Measurements from ENCODE around the gene ITPR1. TPM values are rescaled to one million over a fixed set of nuclear protein-coding genes. Genes with fewer than 3 reads are reported as not detected.

The ITPR1 gene
- total RNA-seq, 1 donor from 2014 or later = 11.2 TPM

- H3K4me1 Mint-ChIP-seq (ENCODE audit: low read depth) = peaks cover 5% of the 10 kb centered on the region
- peaks cover 17% of the 10 kb centered on the region for H3K27me3 Mint-ChIP-seq
- H3K36me3 Mint-ChIP-seq (ENCODE audit: insufficient read depth) = no peaks in the 10 kb centered on the region
- DNase-seq (ENCODE audit: low spot score, unreplicated experiment) = no peak
- no peak overlapping the region for H3K4me3 Mint-ChIP-seq (ENCODE audit: low read depth)
- TF ChIP-seq, protein P1, sequence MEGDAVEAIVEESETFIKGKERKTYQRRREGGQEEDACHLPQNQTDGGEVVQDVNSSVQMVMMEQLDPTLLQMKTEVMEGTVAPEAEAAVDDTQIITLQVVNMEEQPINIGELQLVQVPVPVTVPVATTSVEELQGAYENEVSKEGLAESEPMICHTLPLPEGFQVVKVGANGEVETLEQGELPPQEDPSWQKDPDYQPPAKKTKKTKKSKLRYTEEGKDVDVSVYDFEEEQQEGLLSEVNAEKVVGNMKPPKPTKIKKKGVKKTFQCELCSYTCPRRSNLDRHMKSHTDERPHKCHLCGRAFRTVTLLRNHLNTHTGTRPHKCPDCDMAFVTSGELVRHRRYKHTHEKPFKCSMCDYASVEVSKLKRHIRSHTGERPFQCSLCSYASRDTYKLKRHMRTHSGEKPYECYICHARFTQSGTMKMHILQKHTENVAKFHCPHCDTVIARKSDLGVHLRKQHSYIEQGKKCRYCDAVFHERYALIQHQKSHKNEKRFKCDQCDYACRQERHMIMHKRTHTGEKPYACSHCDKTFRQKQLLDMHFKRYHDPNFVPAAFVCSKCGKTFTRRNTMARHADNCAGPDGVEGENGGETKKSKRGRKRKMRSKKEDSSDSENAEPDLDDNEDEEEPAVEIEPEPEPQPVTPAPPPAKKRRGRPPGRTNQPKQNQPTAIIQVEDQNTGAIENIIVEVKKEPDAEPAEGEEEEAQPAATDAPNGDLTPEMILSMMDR (IDR thresholded peaks at IDR 0.05; ENCODE audit: unreplicated experiment) = no peak
- H3K27ac Mint-ChIP-seq = no peak overlapping the region
- H3K9me3 Mint-ChIP-seq (ENCODE audit: low read depth) = no peaks in the 10 kb centered on the region
Measured at GRCh38 chr3:4726549-4726948, 233.4 kb downstream of the ITPR1 start.

GRCh38 chr3:4729061-4729973, 236.2 kb downstream of the ITPR1 start:
- H3K4me1 Mint-ChIP-seq (ENCODE audit: low read depth) = peaks cover 5% of the 10 kb centered on the region
- no peak overlapping the region for H3K27ac Mint-ChIP-seq
- H3K27me3 Mint-ChIP-seq = peaks cover 26% of the 10 kb centered on the region
- DNase-seq (ENCODE audit: low spot score, unreplicated experiment) = no peak
- H3K36me3 Mint-ChIP-seq (ENCODE audit: insufficient read depth) = no peaks in the 10 kb centered on the region
- TF ChIP-seq, protein P1 (IDR thresholded peaks at IDR 0.05; ENCODE audit: unreplicated experiment) = no peak
- no peaks in the 10 kb centered on the region for H3K9me3 Mint-ChIP-seq (ENCODE audit: low read depth)
- H3K4me3 Mint-ChIP-seq (ENCODE audit: low read depth) = no peak overlapping the region

GRCh38 chr3:4730719-4731118, 237.6 kb downstream of the ITPR1 start:
- no peak overlapping the region for H3K4me3 Mint-ChIP-seq (ENCODE audit: low read depth)
- H3K4me1 Mint-ChIP-seq (ENCODE audit: low read depth) = peaks cover 9% of the 10 kb centered on the region
- peaks cover 19% of the 10 kb centered on the region for H3K27me3 Mint-ChIP-seq
- no peaks in the 10 kb centered on the region for H3K36me3 Mint-ChIP-seq (ENCODE audit: insufficient read depth)
- no peaks in the 10 kb centered on the region for H3K9me3 Mint-ChIP-seq (ENCODE audit: low read depth)
- TF ChIP-seq, protein P1 (IDR thresholded peaks at IDR 0.05; ENCODE audit: unreplicated experiment) = no peak
- no peak overlapping the region for H3K27ac Mint-ChIP-seq
- no peak for DNase-seq (ENCODE audit: low spot score, unreplicated experiment)

DNA sequence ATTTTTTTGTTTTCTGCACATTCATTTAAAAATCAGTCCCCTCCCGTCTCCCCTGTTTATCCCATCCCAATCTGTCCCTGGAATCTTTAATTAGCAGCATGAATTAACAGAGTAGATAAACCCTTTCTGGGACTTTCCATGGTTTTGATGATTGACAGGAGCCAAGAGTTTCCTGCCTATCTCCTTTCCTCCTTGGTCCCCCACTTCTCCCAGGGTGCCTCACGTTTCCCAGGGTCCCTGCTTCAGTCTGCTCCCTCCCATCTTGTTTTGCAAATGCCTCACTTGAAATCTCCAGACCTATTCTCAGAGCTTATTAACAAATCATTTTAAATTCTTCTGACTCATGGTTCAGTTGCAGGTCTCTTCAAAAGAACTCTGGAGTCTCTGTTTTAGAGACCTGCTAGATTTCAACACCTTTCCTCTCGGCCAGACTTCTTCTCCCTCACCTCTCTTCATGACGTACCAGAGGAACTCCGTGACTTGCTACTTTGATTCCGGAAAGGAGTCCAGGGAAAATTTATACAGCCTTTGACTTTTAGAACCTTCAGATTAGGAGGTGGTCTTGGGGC, 238.5 kb downstream of the ITPR1 start:
- H3K4me1 Mint-ChIP-seq (ENCODE audit: low read depth) = peaks cover 9% of the 10 kb centered on the region
- H3K27ac Mint-ChIP-seq = no peak overlapping the region
- TF ChIP-seq, protein P1 (IDR thresholded peaks at IDR 0.05; ENCODE audit: unreplicated experiment) = no peak
- peaks cover 19% of the 10 kb centered on the region for H3K27me3 Mint-ChIP-seq
- H3K36me3 Mint-ChIP-seq (ENCODE audit: insufficient read depth) = no peaks in the 10 kb centered on the region
- no peak for DNase-seq (ENCODE audit: low spot score, unreplicated experiment)
- H3K4me3 Mint-ChIP-seq (ENCODE audit: low read depth) = no peak overlapping the region
- no peaks in the 10 kb centered on the region for H3K9me3 Mint-ChIP-seq (ENCODE audit: low read depth)

GRCh38 chr3:4732925-4733324, 239.8 kb downstream of the ITPR1 start:
- Mint-ChIP-seq H3K27me3 (peaks cover 19% of the 10 kb centered on the region), H3K36me3 (ENCODE audit: insufficient read depth) (no peaks in the 10 kb centered on the region), H3K4me3 (ENCODE audit: low read depth) (no peak overlapping the region), H3K4me1 (ENCODE audit: low read depth) (peaks cover 9% of the 10 kb centered on the region), H3K27ac (no peak overlapping the region), H3K9me3 (ENCODE audit: low read depth) (no peaks in the 10 kb centered on the region)
- TF ChIP-seq, protein P1 (IDR thresholded peaks at IDR 0.05; ENCODE audit: unreplicated experiment) = no peak
- DNase-seq (ENCODE audit: low spot score, unreplicated experiment) = no peak
